Kasumi-1 (cell line): ENCODE measurements around the gene TMTC1.
"Not testable (repeated sequence)": the region's sequence is repeated elsewhere in the genome, so short reads cannot be mapped to it uniquely, and the experiment has no call there.

ENCODE experiments used
- DNase-seq, 2 experiments: peaks; one replicate each; lab custom pipeline; 2025; lab: John Stamatoyannopoulos, UW

Gene TMTC1

GRCh38 chr12:29783773-29784666 is at the start of gene TMTC1:
TSS of gene TMTC1 (minus strand) at chr12:29783942. CDS start at chr12:29783751, 191 bp downstream.
- no peak for DNase-seq

GRCh38 chr12:29831173-29831572 is 47.4 kb upstream of the TMTC1 start:
- DNase-seq = no peak

- no peak for DNase-seq
Measured at GRCh38 chr12:29830391-29830790, 46.6 kb upstream of the TMTC1 start.

- DNase-seq = no peak
Measured at GRCh38 chr12:29818916-29819623, 35.3 kb upstream of the TMTC1 start.

- DNase-seq = no peak
Measured at GRCh38 chr12:29816874-29817725, 33.4 kb upstream of the TMTC1 start.

- DNase-seq = not testable (repeated sequence)
Measured at GRCh38 chr12:29809616-29810361, 26.0 kb upstream of the TMTC1 start.

- no peak for DNase-seq
Measured at GRCh38 chr12:29807129-29807528, 23.4 kb upstream of the TMTC1 start.

GRCh38 chr12:29804019-29804418 is 20.3 kb upstream of the TMTC1 start:
- no peak for DNase-seq

GRCh38 chr12:29799591-29799990 is 15.8 kb upstream of the TMTC1 start:
- DNase-seq = no peak

GRCh38 chr12:29797565-29798355 is 14.0 kb upstream of the TMTC1 start:
- DNase-seq = no peak

GRCh38 chr12:29796823-29797263 is 13.1 kb upstream of the TMTC1 start:
- no peak for DNase-seq

GRCh38 chr12:29795715-29796114 is 12.0 kb upstream of the TMTC1 start:
- no peak for DNase-seq

- DNase-seq = no peak
Measured at GRCh38 chr12:29794862-29795261, 11.1 kb upstream of the TMTC1 start.

GRCh38 chr12:29792853-29793252 is 9.1 kb upstream of the TMTC1 start:
- DNase-seq = no peak

- no peak for DNase-seq
Measured at GRCh38 chr12:29792132-29792531, 8.4 kb upstream of the TMTC1 start.

- DNase-seq = no peak
Measured at GRCh38 chr12:29782871-29783772, 620 bp downstream of the TMTC1 start.

GRCh38 chr12:29782285-29782870 is 1.4 kb downstream of the TMTC1 start:
- DNase-seq = no peak

GRCh38 chr12:29781705-29782266 is 2.0 kb downstream of the TMTC1 start:
- no peak for DNase-seq

GRCh38 chr12:29781188-29781587 is 2.6 kb downstream of the TMTC1 start:
- no peak for DNase-seq
